ENCODE measurements around the gene OIT3. TPM values are rescaled to one million over a fixed set of nuclear protein-coding genes. Genes with fewer than 3 reads are reported as not detected.

OIT3 gene
- total and polyA plus RNA-seq, 2 of the 8 experiments (the other 6 are each of a cell fraction or from before 2014, with no cell fraction given): not detected

GRCh38 chr10:72976886-72977285 is 83.3 kb downstream of the OIT3 start:
- DNase-seq (ENCODE audit: low read depth in 1 of 2, low spot score in 2 of 2) (no peak), FAIRE-seq (no peak)
- Histone ChIP-seq H3K56ac (replicated peaks; ENCODE audit: insufficient read length, low read depth, low read length) (no peak overlapping the region), H3K27ac (ENCODE audit: low read depth, low read length) (no peak overlapping the region), H3K79me2 (ENCODE audit: control insufficient read depth in 1 of 2, insufficient read depth in 2 of 2, low read length in 2 of 2) (no peaks in the 10 kb centered on the region), H3K79me1 (ENCODE audit: low read depth, low read length) (no peaks in the 10 kb centered on the region), H2BK12ac (ENCODE audit: low read depth, low read length) (no peak overlapping the region), H3K9ac (replicated peaks in 1 of 4; ENCODE audit: extremely low read depth in 1 of 4, low read depth in 3 of 4, low read length in 3 of 4) (no peak overlapping the region), H3K23me2 (ENCODE audit: low read depth, low read length) (peaks cover 3% of the 10 kb centered on the region; the same call in 1 of the 2 replicates), H4K91ac (replicated peaks; ENCODE audit: insufficient read length, low read length) (no peak overlapping the region), H3K4me3 (ENCODE audit: extremely low read depth in 1 of 4, insufficient read depth in 2 of 4, low read depth in 3 of 4, low read length in 4 of 4) (no peak overlapping the region), H3K23ac (ENCODE audit: insufficient read length) (no peak overlapping the region), H3K14ac (ENCODE audit: insufficient read length) (no peak overlapping the region), H3K18ac (ENCODE audit: extremely low read depth, low read length) (no peak overlapping the region), H3K9me3 (ENCODE audit: insufficient read depth in 2 of 2, low read depth in 1 of 2, low read length in 1 of 2) (peaks cover 0 to 19% of the 10 kb centered on the region in 2 experiments; a peak in 1 of 4 replicates), H2BK20ac (ENCODE audit: low read length) (no peak overlapping the region), H2BK15ac (ENCODE audit: low read length) (no peak overlapping the region), H2BK5ac (ENCODE audit: low read depth, low read length) (no peak overlapping the region), H3K27me3 (replicated peaks in 1 of 4; ENCODE audit: control insufficient read depth in 3 of 4, extremely low read depth in 1 of 4, insufficient read depth in 3 of 4, low read length in 3 of 4) (no peaks in the 10 kb centered on the region), H4K20me1 (replicated peaks in 1 of 2; ENCODE audit: control insufficient read depth in 1 of 2, insufficient read depth in 2 of 2, low read length in 2 of 2) (no peaks in the 10 kb centered on the region), H3K4me2 (ENCODE audit: insufficient read depth in 1 of 2, low read depth in 2 of 2, low read length in 2 of 2) (no peak overlapping the region), H2AK5ac (ENCODE audit: low read depth, low read length) (no peak overlapping the region), H3K36me3 (ENCODE audit: control insufficient read depth in 2 of 4, insufficient read depth in 4 of 4, low read length in 3 of 4) (peaks cover 0 to 2% (median under 1%) of the 10 kb centered on the region in 4 experiments; a peak in 1 of 8 replicates), H3K4ac (replicated peaks; ENCODE audit: insufficient read length, low read depth, low read length) (no peak overlapping the region), H4K8ac (ENCODE audit: extremely low read depth, insufficient read depth, low read length) (no peak overlapping the region), H2BK120ac (replicated peaks; ENCODE audit: low read depth, low read length) (no peak overlapping the region), H4K5ac (ENCODE audit: insufficient read length, low read depth, low read length) (no peak overlapping the region), H2AFZ (ENCODE audit: low read length) (no peak overlapping the region), H3K4me1 (replicated peaks in 1 of 4; ENCODE audit: control insufficient read depth in 3 of 4, insufficient read depth in 4 of 4, low read length in 3 of 4) (no peaks in the 10 kb centered on the region)
- 68% methylated on average over 1 of the region's 1 CpG; no CpG with 5 or more reads in 1 of the 2 experiments for whole genome bisulfite sequencing, 2 experiments (ENCODE audit: extremely low coverage in 1 of 2, insufficient coverage in 1 of 2, insufficient read length in 1 of 2, insufficient replicate concordance in 2 of 2, low coverage in 1 of 2, low lambda C conversion rate in 2 of 2, missing lambda C conversion rate in 1 of 2)
- POLR2A ChIA-PET (ENCODE audit: partially characterized antibody): no interaction called here
- CTCF ChIA-PET (ENCODE audit: partially characterized antibody): interaction anchor here (0.6 to 0.7 kb wide), 2 partner anchors 22 to 158 kb away, joined by 3 to 4 read pairs; partner anchors contain the start of gene PLA2G12B
- TF ChIP-seq SUZ12 (IDR thresholded peaks at IDR 0.05; ENCODE audit: low read length) (no peak), CTBP2 (IDR thresholded peaks at IDR 0.05; ENCODE audit: borderline replicate concordance, insufficient read depth, insufficient read length, low read length) (no peak), TCF12 (IDR thresholded peaks at IDR 0.05; ENCODE audit: low read depth, low read length) (no peak), GTF2F1 (IDR thresholded peaks at IDR 0.05; ENCODE audit: borderline replicate concordance, low read depth, low read length) (no peak), HDAC6 (IDR thresholded peaks at IDR 0.05; ENCODE audit: low read depth, low read length) (no peak), CTCF (IDR thresholded peaks at IDR 0.05; ENCODE audit: control extremely low read depth in 1 of 3, insufficient read depth in 1 of 3, low read depth in 1 of 3, low read length in 3 of 3) (no peak), CREB1 (IDR thresholded peaks at IDR 0.05) (no peak), CBX5 (IDR thresholded peaks at IDR 0.05; ENCODE audit: low read depth, low read length) (no peak), FOSL1 (IDR thresholded peaks at IDR 0.05; ENCODE audit: insufficient read depth, low read depth, low read length) (no peak), EGR1 (IDR thresholded peaks at IDR 0.05; ENCODE audit: borderline replicate concordance, low read depth, low read length) (no peak)

All from H1 (cell line).